Stimulated activated CD4-positive, alpha-beta T cell treated with anti-CD3 and anti-CD28 coated beads, Interleukin-1b, Interleukin-23, amount 100 ng/mL, for 48 hours (primary cell): ENCODE data around the gene UNC5CL.
"Not testable (repeated sequence)": the region's sequence is repeated elsewhere in the genome, so short reads cannot be mapped to it uniquely, and the experiment has no call there.

Experiments
- DNase-seq: peaks from one replicate; pipeline ENCODE4 v3.0.0-alpha.2; 2020

The UNC5CL gene

GRCh38 chr6:41037107-41037900, 1.7 kb downstream of the UNC5CL start:
- no peak for DNase-seq

GRCh38 chr6:41036601-41037000, 2.4 kb downstream of the UNC5CL start:
- no peak for DNase-seq

- DNase-seq = no peak
Measured at GRCh38 chr6:41036186-41036585, 2.8 kb downstream of the UNC5CL start.

DNA sequence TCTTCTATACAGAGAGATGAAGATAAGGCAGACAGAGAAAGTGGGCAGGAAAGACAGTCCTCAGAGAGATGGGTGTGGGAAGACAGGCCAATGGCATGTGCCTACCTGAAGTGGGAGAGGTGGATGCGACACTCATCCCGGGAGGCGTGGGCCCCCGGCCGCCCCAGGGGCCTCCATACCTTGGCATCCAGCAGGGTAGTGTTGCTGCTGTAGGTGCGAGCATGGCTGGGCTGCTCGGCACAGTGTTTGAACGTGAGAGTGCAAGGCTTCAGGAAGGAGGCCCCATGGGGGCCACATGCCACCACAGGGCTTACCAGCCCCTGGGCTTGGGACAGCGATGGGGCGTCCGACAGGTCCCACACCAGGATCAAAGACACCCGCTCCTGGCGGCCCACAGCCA, 5.2 kb downstream of the UNC5CL start:
- DNase-seq = no peak

- no peak for DNase-seq
Measured at GRCh38 chr6:41032830-41033229, 6.2 kb downstream of the UNC5CL start.

GRCh38 chr6:41028561-41029412, 10.2 kb downstream of the UNC5CL start:
- DNase-seq = no peak

GRCh38 chr6:41027799-41028560, 11.0 kb downstream of the UNC5CL start:
- peak; percentile 71 for DNase-seq

DNA sequence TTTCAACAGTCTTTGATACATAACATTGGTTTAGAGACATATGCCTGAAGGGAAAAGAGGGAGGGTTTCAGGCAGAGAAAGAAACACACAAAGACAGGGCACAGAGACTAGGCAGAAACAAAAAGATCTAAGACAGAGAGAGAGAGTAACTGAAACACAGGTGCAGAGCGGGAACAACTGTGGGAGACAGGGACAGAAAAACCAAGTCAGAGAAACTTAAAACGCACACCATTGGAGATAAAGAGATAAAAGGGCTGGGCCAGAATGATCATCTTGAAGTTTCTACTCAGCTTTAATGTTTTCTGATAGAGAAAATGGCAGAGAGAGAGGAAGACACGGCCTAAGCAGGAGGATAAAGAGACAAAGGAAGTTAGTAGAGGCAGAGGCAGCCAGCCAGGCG, 11.8 kb downstream of the UNC5CL start:
- no peak for DNase-seq

- DNase-seq = no peak
Measured at GRCh38 chr6:41025966-41026530, 13.0 kb downstream of the UNC5CL start.

DNA sequence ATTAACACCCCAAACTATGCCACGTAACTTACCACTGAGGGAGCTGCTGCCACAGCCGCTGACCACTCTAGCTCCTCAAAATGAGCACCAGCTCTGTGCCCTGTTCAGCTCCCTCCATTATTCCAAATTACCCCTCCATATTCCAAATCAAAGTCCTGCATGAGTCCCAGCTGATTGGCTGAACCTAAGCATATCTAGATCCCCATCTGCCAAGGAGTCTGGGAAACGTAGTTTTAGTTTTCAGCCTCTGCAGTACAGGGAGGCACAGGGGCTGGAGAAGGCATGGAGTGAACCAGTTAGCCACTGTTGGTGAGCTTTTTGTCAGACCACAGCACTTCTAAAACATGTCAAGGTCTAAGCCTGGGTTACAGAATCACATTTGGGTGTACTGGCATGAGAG, 15.9 kb downstream of the UNC5CL start:
- DNase-seq = no peak

- no peak for DNase-seq
Measured at GRCh38 chr6:41022294-41022693, 16.7 kb downstream of the UNC5CL start.

GRCh38 chr6:41021832-41022231, 17.2 kb downstream of the UNC5CL start:
- no peak for DNase-seq

- DNase-seq = no peak
Measured at GRCh38 chr6:41017663-41018062, 21.4 kb downstream of the UNC5CL start.

DNA sequence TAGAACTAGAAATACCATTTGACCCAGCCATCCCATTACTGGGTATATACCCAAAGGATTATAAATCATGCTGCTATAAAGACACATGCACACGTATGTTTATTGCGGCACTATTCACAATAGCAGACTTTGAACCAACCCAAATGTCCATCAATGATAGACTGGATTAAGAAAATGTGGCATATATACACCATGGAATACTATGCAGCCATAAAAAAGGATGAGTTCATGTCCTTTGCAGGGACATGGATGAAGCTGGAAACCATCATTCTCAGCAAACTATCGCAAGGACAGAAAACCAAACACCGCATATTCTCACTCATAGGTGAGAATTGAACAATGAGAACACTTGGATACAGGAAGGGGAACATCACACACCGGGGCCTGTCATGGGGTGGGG, 23.2 kb downstream of the UNC5CL start:
- not testable (repeated sequence) for DNase-seq

DNA sequence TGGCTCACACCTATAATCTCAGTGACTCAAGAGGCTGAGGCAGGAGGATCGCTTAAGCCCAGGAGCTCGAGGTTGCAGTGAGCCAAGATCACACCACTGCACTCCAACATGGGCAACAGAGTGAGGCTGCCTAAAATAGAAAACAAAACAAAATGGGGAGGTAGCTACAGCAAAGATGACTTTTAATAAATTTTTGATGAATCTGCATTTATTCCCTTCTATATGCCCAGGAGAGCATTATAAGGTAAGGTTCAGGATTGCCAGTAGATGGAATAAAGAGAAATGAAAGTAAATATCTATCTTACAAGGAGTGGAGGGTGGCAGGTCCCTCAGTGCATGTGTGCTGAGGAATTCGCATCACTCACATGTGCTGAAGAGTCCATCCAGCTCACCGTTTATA, 24.2 kb downstream of the UNC5CL start:
- no peak for DNase-seq

DNA sequence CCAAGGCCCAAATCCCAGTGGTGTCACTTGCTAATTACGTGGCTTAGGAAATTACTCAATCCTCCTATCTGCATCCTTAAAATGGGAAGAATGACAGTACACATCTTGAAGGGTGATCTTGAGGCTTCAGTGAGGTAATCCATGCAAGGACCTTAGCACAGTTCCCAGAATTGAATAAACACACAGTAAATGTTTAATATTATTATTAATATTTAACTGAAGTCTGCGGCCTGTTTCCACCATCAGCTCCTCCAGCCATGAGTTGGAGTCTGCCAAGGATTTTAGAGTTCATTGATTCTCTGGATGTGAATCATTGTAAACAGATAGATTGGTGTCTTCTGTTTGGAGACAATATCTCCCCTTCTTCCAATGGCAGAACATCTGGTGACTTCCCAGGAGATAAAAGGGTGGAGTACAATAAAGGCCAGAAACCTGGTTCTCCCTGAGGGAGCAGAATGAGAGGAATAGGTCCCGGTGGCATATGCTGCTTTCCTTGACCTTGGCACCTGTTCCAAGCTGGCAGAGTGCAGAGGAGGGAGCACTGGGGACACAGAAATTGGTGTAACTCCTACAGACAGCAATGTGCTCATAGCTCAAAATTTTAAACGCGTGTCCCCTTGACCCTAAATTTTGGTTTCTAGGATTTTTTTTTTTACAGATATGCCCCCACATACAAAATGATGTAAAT, 25.4 kb downstream of the UNC5CL start:
- no peak for DNase-seq

DNA sequence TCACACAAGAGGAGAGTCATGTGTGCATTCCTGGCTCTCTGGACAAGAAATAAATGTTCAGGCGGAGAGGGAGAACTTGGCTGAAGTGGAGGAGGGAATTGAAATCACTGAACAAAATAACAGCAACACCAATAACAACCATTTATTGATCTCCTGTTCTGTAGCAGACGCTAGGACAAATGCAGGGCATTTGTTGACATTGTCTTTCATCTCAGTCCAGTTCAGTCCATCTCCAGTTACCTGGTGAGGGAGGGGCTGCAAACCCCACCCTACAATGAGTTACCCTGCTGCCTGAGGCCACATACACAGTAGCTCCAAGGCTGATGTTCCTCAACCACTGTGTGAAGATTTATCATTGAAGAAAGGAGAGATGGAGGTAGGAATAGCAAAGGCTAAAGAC, 27.3 kb downstream of the UNC5CL start:
- DNase-seq = no peak

DNA sequence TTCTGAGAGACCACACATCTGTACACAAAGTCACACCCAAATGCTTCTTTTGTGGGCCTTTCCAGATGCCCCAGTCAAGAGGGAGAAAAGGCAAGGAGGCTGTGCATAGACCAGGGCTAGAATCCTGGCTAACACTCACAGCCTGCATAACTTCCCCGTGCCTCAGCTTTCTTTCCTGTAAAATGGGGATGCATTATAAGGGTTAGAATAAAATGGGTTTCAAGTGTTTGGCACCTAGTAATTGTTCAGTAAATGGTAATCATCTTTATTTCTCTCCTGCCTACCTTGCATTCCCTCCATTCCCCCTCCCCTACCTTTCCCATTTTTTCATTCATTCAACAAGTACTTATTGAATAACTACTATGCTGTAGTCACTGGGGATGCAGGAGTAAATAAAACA, 29.4 kb downstream of the UNC5CL start:
- DNase-seq = no peak

GRCh38 chr6:41008011-41008410, 31.0 kb downstream of the UNC5CL start:
- no peak for DNase-seq

GRCh38 chr6:41006980-41007379, 32.0 kb downstream of the UNC5CL start:
- DNase-seq = not testable (repeated sequence)

GRCh38 chr6:41006217-41006616, 32.8 kb downstream of the UNC5CL start:
- peak; percentile 51 for DNase-seq

DNA sequence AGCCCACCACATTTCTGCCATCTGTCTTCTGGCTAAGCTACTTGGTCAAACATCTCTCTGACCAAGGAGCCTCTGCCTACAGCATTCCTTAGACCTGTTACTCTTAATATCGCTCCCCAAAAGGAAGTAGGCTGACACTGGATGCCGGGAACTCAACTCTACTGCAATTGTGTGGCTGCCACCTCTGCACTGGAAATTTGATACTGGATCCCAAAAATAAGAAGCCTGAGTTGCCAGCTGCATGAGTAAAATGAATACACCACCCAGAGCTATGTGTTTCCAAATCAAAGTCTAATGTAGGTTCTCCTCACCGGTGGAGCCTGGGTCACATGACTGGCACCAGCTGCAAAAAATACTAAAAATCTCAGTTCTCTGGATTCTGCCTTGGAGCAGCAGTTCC, 36.9 kb downstream of the UNC5CL start:
- DNase-seq = no peak
